ENCODE measurements around the gene NDUFAF2.

Gene NDUFAF2

DNA sequence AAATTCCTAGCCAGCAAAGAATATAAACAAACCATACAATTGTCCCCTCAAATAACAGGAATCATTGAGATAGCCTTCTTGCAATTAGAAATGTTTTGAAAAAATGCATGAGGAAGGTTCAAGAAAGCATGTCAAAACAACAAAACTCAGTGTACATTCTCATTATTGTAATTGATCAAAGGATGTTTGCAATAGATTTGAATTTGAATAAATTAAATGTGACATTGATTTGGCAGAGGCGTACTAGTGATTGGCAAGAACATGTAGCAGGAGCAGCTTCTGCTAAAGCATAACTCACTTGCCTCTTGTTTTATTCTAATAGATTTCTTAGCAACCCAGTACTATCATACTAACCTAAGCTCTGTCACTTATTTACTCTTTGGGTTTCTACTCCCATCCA lies 197.4 kb downstream of the NDUFAF2 start:
- DNase-seq (ENCODE audit: low spot score): no peak
- H3K9me3 ChIP-seq (ENCODE audit: severe bottlenecking): no peaks in the 10 kb centered on the region
- H3K27me3 ChIP-seq (ENCODE audit: insufficient read depth, poor library complexity, severe bottlenecking): no peaks in the 10 kb centered on the region
- no peaks in the 10 kb centered on the region for H3K4me1 ChIP-seq (ENCODE audit: insufficient read depth, poor library complexity, severe bottlenecking)
- no peak overlapping the region for H3K4me3 ChIP-seq (ENCODE audit: severe bottlenecking)
- no peaks in the 10 kb centered on the region for H3K36me3 ChIP-seq (ENCODE audit: low read depth)
- no peak overlapping the region for H3K27ac ChIP-seq (ENCODE audit: poor library complexity, severe bottlenecking)
- ATAC-seq (ENCODE audit: low read depth): no peak
- TF ChIP-seq, protein P1, sequence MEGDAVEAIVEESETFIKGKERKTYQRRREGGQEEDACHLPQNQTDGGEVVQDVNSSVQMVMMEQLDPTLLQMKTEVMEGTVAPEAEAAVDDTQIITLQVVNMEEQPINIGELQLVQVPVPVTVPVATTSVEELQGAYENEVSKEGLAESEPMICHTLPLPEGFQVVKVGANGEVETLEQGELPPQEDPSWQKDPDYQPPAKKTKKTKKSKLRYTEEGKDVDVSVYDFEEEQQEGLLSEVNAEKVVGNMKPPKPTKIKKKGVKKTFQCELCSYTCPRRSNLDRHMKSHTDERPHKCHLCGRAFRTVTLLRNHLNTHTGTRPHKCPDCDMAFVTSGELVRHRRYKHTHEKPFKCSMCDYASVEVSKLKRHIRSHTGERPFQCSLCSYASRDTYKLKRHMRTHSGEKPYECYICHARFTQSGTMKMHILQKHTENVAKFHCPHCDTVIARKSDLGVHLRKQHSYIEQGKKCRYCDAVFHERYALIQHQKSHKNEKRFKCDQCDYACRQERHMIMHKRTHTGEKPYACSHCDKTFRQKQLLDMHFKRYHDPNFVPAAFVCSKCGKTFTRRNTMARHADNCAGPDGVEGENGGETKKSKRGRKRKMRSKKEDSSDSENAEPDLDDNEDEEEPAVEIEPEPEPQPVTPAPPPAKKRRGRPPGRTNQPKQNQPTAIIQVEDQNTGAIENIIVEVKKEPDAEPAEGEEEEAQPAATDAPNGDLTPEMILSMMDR (IDR thresholded peaks at IDR 0.05; ENCODE audit: poor library complexity, severe bottlenecking): no peak

DNA sequence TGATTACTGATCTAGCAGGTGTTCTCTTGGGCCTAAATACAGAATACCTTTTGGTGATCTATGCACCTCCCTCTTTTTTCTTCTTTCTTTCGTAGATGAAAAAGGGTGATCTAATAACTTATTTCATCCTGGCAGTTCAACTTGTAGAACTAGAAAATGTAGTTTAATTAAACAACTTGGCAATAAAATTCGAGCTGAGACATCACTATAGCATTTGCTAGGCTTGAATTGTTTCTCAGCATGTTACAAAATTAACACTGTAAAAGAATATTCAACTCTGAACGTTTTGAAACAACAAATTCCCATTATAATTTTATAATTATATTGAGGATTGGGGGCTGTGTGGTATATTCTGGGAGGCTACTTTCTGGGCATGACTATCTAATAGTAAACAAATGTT lies 197.8 kb downstream of the NDUFAF2 start:
- Histone ChIP-seq H3K9me3 (ENCODE audit: severe bottlenecking) (no peaks in the 10 kb centered on the region), H3K4me3 (ENCODE audit: severe bottlenecking) (no peak overlapping the region), H3K36me3 (ENCODE audit: low read depth) (no peaks in the 10 kb centered on the region), H3K4me1 (ENCODE audit: insufficient read depth, poor library complexity, severe bottlenecking) (no peaks in the 10 kb centered on the region), H3K27me3 (ENCODE audit: insufficient read depth, poor library complexity, severe bottlenecking) (no peaks in the 10 kb centered on the region), H3K27ac (ENCODE audit: poor library complexity, severe bottlenecking) (no peak overlapping the region)
- ATAC-seq (ENCODE audit: low read depth) (no peak), DNase-seq (ENCODE audit: low spot score) (no peak)
- TF ChIP-seq, protein P1 (IDR thresholded peaks at IDR 0.05; ENCODE audit: poor library complexity, severe bottlenecking): no peak

DNA sequence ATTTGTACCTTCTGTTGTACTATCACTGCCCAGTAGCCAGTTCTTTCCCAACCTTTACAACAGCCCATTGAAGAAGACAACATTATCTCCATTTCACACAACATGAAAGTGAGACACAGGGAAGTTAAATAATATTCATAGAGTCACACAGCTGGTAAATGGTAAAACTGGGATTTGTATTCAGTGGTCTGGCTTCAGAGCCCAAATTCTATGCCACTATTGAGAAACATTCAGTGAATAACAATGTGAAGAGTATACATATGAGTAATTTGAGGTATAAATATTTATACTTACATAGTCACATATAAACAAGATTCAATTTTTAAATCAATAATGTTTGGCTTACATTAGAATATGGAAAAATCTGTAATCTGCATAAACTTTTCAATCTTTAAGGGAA lies 203.5 kb downstream of the NDUFAF2 start:
- no peaks in the 10 kb centered on the region for H3K4me1 ChIP-seq (ENCODE audit: insufficient read depth, poor library complexity, severe bottlenecking)
- H3K9me3 ChIP-seq (ENCODE audit: severe bottlenecking): no peaks in the 10 kb centered on the region
- no peak overlapping the region for H3K27ac ChIP-seq (ENCODE audit: poor library complexity, severe bottlenecking)
- ATAC-seq (ENCODE audit: low read depth): no peak
- no peaks in the 10 kb centered on the region for H3K36me3 ChIP-seq (ENCODE audit: low read depth)
- TF ChIP-seq, protein P1 (IDR thresholded peaks at IDR 0.05; ENCODE audit: poor library complexity, severe bottlenecking): no peak
- no peak for DNase-seq (ENCODE audit: low spot score)
- no peak overlapping the region for H3K4me3 ChIP-seq (ENCODE audit: severe bottlenecking)
- no peaks in the 10 kb centered on the region for H3K27me3 ChIP-seq (ENCODE audit: insufficient read depth, poor library complexity, severe bottlenecking)

DNA sequence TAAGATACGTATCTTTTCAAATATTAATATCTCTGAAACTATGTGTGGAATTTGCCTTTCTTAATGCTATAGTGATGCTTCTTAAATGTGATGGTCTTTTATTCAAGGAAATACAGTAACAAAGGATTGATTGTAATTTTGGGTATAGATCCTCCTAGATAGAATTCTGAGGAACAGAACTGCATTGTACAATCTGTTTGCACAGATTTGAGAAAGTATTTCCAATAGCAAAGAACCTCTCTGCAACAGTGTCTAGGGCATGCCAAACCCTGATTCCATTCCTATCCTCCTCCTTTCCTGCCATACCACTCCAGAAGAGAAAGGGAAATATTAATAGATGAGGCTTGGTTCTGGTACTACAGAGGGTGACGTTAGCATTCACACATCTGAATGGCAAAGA lies 206.9 kb downstream of the NDUFAF2 start:
- Histone ChIP-seq H3K27ac (ENCODE audit: poor library complexity, severe bottlenecking) (no peak overlapping the region), H3K27me3 (ENCODE audit: insufficient read depth, poor library complexity, severe bottlenecking) (no peaks in the 10 kb centered on the region), H3K9me3 (ENCODE audit: severe bottlenecking) (no peaks in the 10 kb centered on the region), H3K4me3 (ENCODE audit: severe bottlenecking) (no peak overlapping the region), H3K36me3 (ENCODE audit: low read depth) (peaks cover 14% of the 10 kb centered on the region; the same call in 1 of the 2 replicates), H3K4me1 (ENCODE audit: insufficient read depth, poor library complexity, severe bottlenecking) (no peaks in the 10 kb centered on the region)
- TF ChIP-seq, protein P1 (IDR thresholded peaks at IDR 0.05; ENCODE audit: poor library complexity, severe bottlenecking): no peak
- no peak; the same call in 2 of the 3 replicates for ATAC-seq (ENCODE audit: low read depth)
- no peak for DNase-seq (ENCODE audit: low spot score)

DNA sequence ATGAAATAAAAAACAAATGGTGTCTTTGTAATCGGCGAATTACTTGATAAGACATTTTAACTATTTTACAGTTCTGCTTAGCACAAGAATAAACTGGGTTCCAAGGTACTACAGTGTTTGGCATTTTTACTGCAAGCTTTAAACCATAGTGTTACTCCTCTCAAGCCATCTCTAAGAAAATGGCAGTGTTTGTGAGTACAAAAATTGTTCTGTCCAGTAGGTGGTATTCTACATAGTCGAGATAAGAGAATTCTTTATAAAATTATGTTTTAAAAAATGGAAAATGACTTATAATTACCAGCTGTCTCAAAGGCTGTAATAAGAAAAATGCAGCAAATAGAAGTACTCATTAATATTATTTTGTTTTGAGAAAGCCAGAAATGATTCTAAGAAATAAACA lies 214.1 kb downstream of the NDUFAF2 start:
- ATAC-seq (ENCODE audit: low read depth) (no peak), DNase-seq (ENCODE audit: low spot score) (no peak)
- peaks cover 26% of the 10 kb centered on the region for H3K4me1 ChIP-seq (ENCODE audit: insufficient read depth, poor library complexity, severe bottlenecking)
- TF ChIP-seq, protein P1 (IDR thresholded peaks at IDR 0.05; ENCODE audit: poor library complexity, severe bottlenecking): no peak
- H3K36me3 ChIP-seq (ENCODE audit: low read depth): peaks cover 55% of the 10 kb centered on the region
- no peaks in the 10 kb centered on the region for H3K27me3 ChIP-seq (ENCODE audit: insufficient read depth, poor library complexity, severe bottlenecking)
- H3K9me3 ChIP-seq (ENCODE audit: severe bottlenecking): no peaks in the 10 kb centered on the region
- no peak overlapping the region for H3K27ac ChIP-seq (ENCODE audit: poor library complexity, severe bottlenecking)
- no peak overlapping the region for H3K4me3 ChIP-seq (ENCODE audit: severe bottlenecking)

All from RWPE2 (cell line).